OCI-LY7 (cell line): ENCODE data around the gene CDCA4. TPM values are rescaled to one million over a fixed set of nuclear protein-coding genes. Genes with fewer than 3 reads are reported as not detected.
A peak's percentile ranks its signal among the peaks of the same experiment; 100 is the strongest.

ENCODE experiments used
- BruUV-seq: library from RNA; stranded (reverse); fragments of 400-500 nt; replicated peaks from 2 replicates; lab custom pipeline; 2021; lab: Mats Ljungman, UMichigan
- CTCF ChIA-PET: fragments of 300-600 bp; sonication (Branson Sonifier 250); formaldehyde crosslinking; loops from one replicate; lab custom pipeline; 2022; ENCODE audit warnings: antibody characterized with exemption; ENCODE audit not compliant: unreplicated experiment; lab: Charles Lee
- POLR2A ChIA-PET: fragments of 300-600 bp; sonication (Branson Sonifier 250); formaldehyde crosslinking; loops from one replicate; lab custom pipeline; 2022; ENCODE audit warnings: antibody characterized with exemption; lab: Charles Lee
- DNase-seq: peaks from one replicate; pipeline ENCODE4 v3.0.0-alpha.2; 2015; ENCODE audit warnings: low spot score
- H2AFZ ChIP-seq: fragments of 200-600 bp; sonication (generic), shearing (Covaris generic); 2 replicates; pipeline ENCODE4 v1.6.1; 2014; ENCODE audit warnings: mild to moderate bottlenecking, antibody characterized with exemption, low read length, moderate library complexity
- H3K27ac ChIP-seq: fragments of 200-600 bp; sonication (generic); 2 replicates; pipeline ENCODE4 v1.5.1; 2014; ENCODE audit warnings: mixed run types, low read depth, mild to moderate bottlenecking, moderate library complexity, low read length, inconsistent platforms; ENCODE audit not compliant: poor library complexity, severe bottlenecking
- H3K36me3 ChIP-seq: fragments of 200-600 bp; sonication (generic); 2 replicates; pipeline ENCODE4 v1.6.1; 2014; ENCODE audit warnings: mild to moderate bottlenecking, antibody characterized with exemption, low read length, moderate library complexity, mixed read lengths; ENCODE audit not compliant: insufficient read depth
- H3K4me1 ChIP-seq: fragments of 200-600 bp; sonication (generic); 2 replicates; pipeline ENCODE4 v1.5.1; 2014; ENCODE audit warnings: mild to moderate bottlenecking, low read length; ENCODE audit not compliant: insufficient read depth, poor library complexity, severe bottlenecking
- H3K4me2 ChIP-seq: fragments of 200-600 bp; sonication (generic); 2 replicates; pipeline ENCODE4 v1.6.1; 2014; ENCODE audit warnings: mild to moderate bottlenecking, low read length
- H3K4me3 ChIP-seq: fragments of 200-600 bp; sonication (generic); 2 replicates; pipeline ENCODE4 v1.5.1; 2014; ENCODE audit warnings: mild to moderate bottlenecking, low read depth, low read length; ENCODE audit not compliant: poor library complexity, severe bottlenecking
- H3K79me2 ChIP-seq: fragments of 200-600 bp; sonication (generic); 2 replicates; pipeline ENCODE4 v1.6.1; 2016; ENCODE audit warnings: low read depth, mild to moderate bottlenecking, low read length, moderate library complexity, mixed read lengths; ENCODE audit not compliant: insufficient read depth
- H3K9me2 ChIP-seq: fragments of 200-600 bp; sonication (generic); 2 replicates; pipeline ENCODE4 v1.6.1; 2016; ENCODE audit warnings: mild to moderate bottlenecking, low read length, mixed read lengths; ENCODE audit not compliant: insufficient read depth
- H3K9me3 ChIP-seq: fragments of 200-600 bp; sonication (generic); 2 replicates; pipeline ENCODE4 v1.6.1; 2014; ENCODE audit warnings: mild to moderate bottlenecking, mixed run types, low read length, mixed read lengths
- H4K20me1 ChIP-seq: fragments of 200-600 bp; sonication (generic); 2 replicates; pipeline ENCODE4 v1.6.1; 2014; ENCODE audit warnings: mild to moderate bottlenecking, antibody characterized with exemption, low read length, moderate library complexity, mixed read lengths; ENCODE audit not compliant: insufficient read depth
- CTCF ChIP-seq: fragments of 200-600 bp; sonication (generic); conservative IDR thresholded peaks from 2 replicates; pipeline ENCODE4 v1.5.1; 2014; ENCODE audit warnings: mild to moderate bottlenecking, antibody characterized with exemption, low read length, moderate library complexity, mixed read lengths
- EZH2phosphoT487 ChIP-seq: fragments of 200-600 bp; sonication (generic); IDR thresholded peaks from 2 replicates; pipeline ENCODE4 v1.6.1; 2018; ENCODE audit warnings: low read depth, borderline replicate concordance, mild to moderate bottlenecking, mixed run types, antibody characterized with exemption, low read length, moderate library complexity, mixed read lengths
- intact Hi-C: fragments of 100-400 bp; cut with micrococcal nuclease; formaldehyde crosslinking; loops from one replicate; pipeline ENCODE4 v1.10.0; 2022; ENCODE audit not compliant: unreplicated experiment
- total RNA-seq, 2 experiments: library from RNA; depleted of rRNA in 1 of 2; stranded (reverse); fragments of >200 nt in 1 of 2; shearing (Covaris generic) in 1 of 2; gene quantifications; 2 replicates each; pipeline ENCODE4 v1.2.3, GENCODE V29; 2014 to 2022

CDCA4 gene
- total RNA-seq, 2 experiments from 2014 or later = 74.0 to 109 TPM

GRCh38 chr14:105046891-105047282 is 26.0 kb upstream of the CDCA4 start:
- Histone ChIP-seq H3K36me3 (no peaks in the 10 kb centered on the region), H3K4me1 (peaks cover 4% of the 10 kb centered on the region), H4K20me1 (no peaks in the 10 kb centered on the region), H3K79me2 (no peaks in the 10 kb centered on the region), H2AFZ (no peak overlapping the region), H3K9me3 (no peaks in the 10 kb centered on the region), H3K27ac (no peak overlapping the region), H3K9me2 (no peaks in the 10 kb centered on the region), H3K4me3 (no peak overlapping the region), H3K4me2 (no peak overlapping the region)
- intact Hi-C loops = no loop called here
- POLR2A ChIA-PET = interaction anchor here (0.8 kb wide), 1 partner anchor 35 kb away, joined by 6 read pairs; no protein-coding TSS in a partner anchor
- CTCF ChIA-PET = interaction anchor here (0.8 to 1.2 kb wide), 3 partner anchors 63 to 77 kb away, joined by 3 to 4 read pairs (median 4); no protein-coding TSS in a partner anchor
- no TSS peak for BruUV-seq
- no peak for TF ChIP-seq EZH2phosphoT487
- TF ChIP-seq CTCF = no peak
- no peak for DNase-seq

- Histone ChIP-seq H3K79me2 (no peaks in the 10 kb centered on the region), H3K9me3 (no peaks in the 10 kb centered on the region), H3K4me1 (peaks cover 4% of the 10 kb centered on the region), H2AFZ (peak overlapping the region; percentile 63; the same call in 1 of the 2 replicates), H3K36me3 (no peaks in the 10 kb centered on the region), H3K4me3 (no peak overlapping the region), H4K20me1 (no peaks in the 10 kb centered on the region), H3K27ac (no peak overlapping the region), H3K9me2 (no peaks in the 10 kb centered on the region), H3K4me2 (peak overlapping the region; percentile 51; the same call in 1 of the 2 replicates)
- TF ChIP-seq CTCF (peak; percentile 100), EZH2phosphoT487 (no peak)
- CTCF ChIA-PET = interaction anchor here (0.6 to 1.2 kb wide), 6 partner anchors 11 to 80 kb away, joined by 3 to 4 read pairs (median 4); partner anchors contain the start of gene GPR132
- POLR2A ChIA-PET = interaction anchor here (0.8 to 1.2 kb wide), 3 partner anchors 22 to 77 kb away, joined by 3 to 6 read pairs (median 6); no protein-coding TSS in a partner anchor
- no TSS peak for BruUV-seq
- DNase-seq = peak; percentile 90
- intact Hi-C loops = loop anchor here (1.0 to 2.0 kb wide), 3 partner anchors 25 to 149 kb away; partner anchors contain the start of gene CDCA4
These were observed 24.9 kb upstream of the CDCA4 start for GRCh38 chr14:105045710-105046326.

GRCh38 chr14:105043641-105044040 is 22.8 kb upstream of the CDCA4 start:
- POLR2A ChIA-PET = no interaction called here
- no TSS peak for BruUV-seq

More at GRCh38 chr14:105043641-105044040, 22.8 kb upstream of the CDCA4 start:
- intact Hi-C loops = loop anchor here (2.0 kb wide), 2 partner anchors 23 to 147 kb away; partner anchors contain the start of gene CDCA4
- H3K36me3 ChIP-seq = no peaks in the 10 kb centered on the region
- no peak overlapping the region for H3K4me3 ChIP-seq
- TF ChIP-seq CTCF = no peak
- TF ChIP-seq EZH2phosphoT487 = no peak
- H3K79me2 ChIP-seq = no peaks in the 10 kb centered on the region
- no peak for DNase-seq
- H3K9me2 ChIP-seq = no peaks in the 10 kb centered on the region
- H3K4me1 ChIP-seq = peaks cover 4% of the 10 kb centered on the region
- H2AFZ ChIP-seq = no peak overlapping the region
- H3K27ac ChIP-seq = no peak overlapping the region
- CTCF ChIA-PET = no interaction called here
- H3K4me2 ChIP-seq = no peak overlapping the region
- H4K20me1 ChIP-seq = no peaks in the 10 kb centered on the region
- H3K9me3 ChIP-seq = no peaks in the 10 kb centered on the region
